Heart left ventricle (tissue), 16 donors: ENCODE measurements around the gene TRIM47. TPM values are rescaled to one million over a fixed set of nuclear protein-coding genes. Genes with fewer than 3 reads are reported as not detected.
A peak's percentile ranks its signal among the peaks of the same experiment; 100 is the strongest.

Experiments
- ATAC-seq, 4 donors: fragments of 200-7000 bp; cut with Tn5 transposase; one replicate each; pipeline ENCODE4 v1.9.1; 2020 to 2022; ENCODE audit warnings: moderate library complexity in 4 of 4, mild to moderate bottlenecking in 3 of 4, moderate number of reproducible peaks in 1 of 4
- DNase-seq, 5 donors: peaks; one replicate each; pipeline ENCODE4 v3.0.0-alpha.2; 2020
- H3K27ac ChIP-seq, 12 donors: fragments of 200-600 bp; sonication (generic) in 4 of 12; one replicate each; pipeline versions ENCODE4 v1.5.0 to v1.8.0; 2016 to 2022; ENCODE audit warnings: mild to moderate bottlenecking in 2 of 12
- H3K27me3 ChIP-seq, 9 donors: fragments of 200-600 bp; sonication (generic) in 2 of 9; one replicate each; pipeline versions ENCODE4 v1.5.1 to v1.8.0; 2016 to 2022; ENCODE audit warnings: mild to moderate bottlenecking in 3 of 9
- H3K36me3 ChIP-seq, 9 donors: fragments of 200-600 bp; sonication (generic) in 2 of 9; one replicate each; pipeline versions ENCODE4 v1.5.0 to v1.8.0; 2018 to 2022; ENCODE audit warnings: mild to moderate bottlenecking in 2 of 9
- H3K4me1 ChIP-seq, 12 donors: fragments of 200-600 bp; sonication (generic) in 4 of 12; one replicate each; pipeline versions ENCODE4 v1.5.0 to v1.8.0; 2016 to 2022; ENCODE audit warnings: mild to moderate bottlenecking in 3 of 12
- H3K4me3 ChIP-seq, 12 donors: fragments of 200-600 bp; sonication (generic) in 4 of 12; one replicate each; pipeline versions ENCODE4 v1.5.0 to v1.8.0; 2017 to 2022; ENCODE audit warnings: mild to moderate bottlenecking in 9 of 12, moderate library complexity in 4 of 12
- H3K9me3 ChIP-seq, 12 donors: fragments of 200-600 bp; sonication (generic) in 4 of 12; one replicate each; pipeline versions ENCODE4 v1.5.0 to v1.8.0; 2016 to 2022; ENCODE audit warnings: mild to moderate bottlenecking in 1 of 12
- POLR2A ChIP-seq, 2 donors: fragments of 450-650 bp; IDR thresholded peaks; one replicate each; pipeline ENCODE4 v1.6.1; 2017; ENCODE audit warnings: antibody characterized with exemption in 2 of 2, mild to moderate bottlenecking in 2 of 2, moderate library complexity in 2 of 2
- WGBS, 4 donors: extraction: QIAGEN DNeasy Blood & Tissue Kit in 2 of 4; methylation state at CpG; one replicate each; pipeline versions ENCODE4 v1.1.5 to v1.1.7; 2013 to 2018; 5-methylcytosine and 5-hydroxymethylcytosine counted together
- intact Hi-C, 10 donors: fragments of 100-400 bp; cut with DNase I; formaldehyde crosslinking; loops; one replicate each; pipeline versions ENCODE4 v1.11.1 to v1.14.2; 2022
- polyA plus RNA-seq, 2 donors: library from polyadenylated mRNA; stranded (reverse); fragments of 200-250 nt; gene quantifications; one replicate each; pipeline ENCODE4 v1.2.3, GENCODE V29; 2013
- total RNA-seq, 9 donors: library from RNA; depleted of rRNA in 2 of 9; stranded (reverse); fragments of >200 nt in 2 of 9; fragmentation: NEBNext Ultra II Directional in 3 of 9; extraction: Animal tissue kit (Norgen Biotek cat#: 25700) in 3 of 9; gene quantifications; one replicate each; pipeline versions ENCODE4 v1.1.0 to v1.2.4, GENCODE V29; 2016 to 2023
- TF ChIP-seq, protein P1 (sequence below), 12 donors: fragments of 200-600 bp; sonication (generic) in 4 of 12; IDR thresholded peaks; one replicate each; pipeline versions ENCODE4 v1.5.0 to v1.8.0; 2018 to 2022; ENCODE audit warnings: antibody characterized with exemption in 12 of 12, mild to moderate bottlenecking in 5 of 12
- donor health status: ischemic (EF 13 %, LVEDD 7.1; RV severe dilation, severe dysfunction).
- donor health status: healthy with polysubstance abuse.
- donor health status: DM: no; HTN: yes; CAD: no.
- donor health status: DM: no; HTN: no; CAD: no.
- donor health status: ischemic (EF 25% LVEDD 6.9; RV normal size, moderate dysfunction).
- donor health status: ischemic (EF 25% LVEDD 5.7; RV mildly dilated, moderate dysfunction).
- donor health status: healthy.
- donor health status: DM: yes; HTN: yes; CAD: no.
- donor health status: ischemic (EF 35%, LVEDD 5.7; RV mildly dilated, moderate dysfunction).
- donor health status: nonischemic (EF 11% LVEDD 7.7; RV severe dilation, severe dysfunction).
- donor health status: DM: yes; HTN: yes; CAD: no.
- donor health status: PGD.
- donor health status: ischemic (EF 29% LVEDD 5.4; RV normal size, mild dysfunction).
- donor health status: nonischemic (EF 23%, LVEDD 6.1; RV moderate dilation, normal function).

The TRIM47 gene
- total and polyA plus RNA-seq, 11 donors, result 20.1 to 53.4 (median 23.3) TPM

DNA sequence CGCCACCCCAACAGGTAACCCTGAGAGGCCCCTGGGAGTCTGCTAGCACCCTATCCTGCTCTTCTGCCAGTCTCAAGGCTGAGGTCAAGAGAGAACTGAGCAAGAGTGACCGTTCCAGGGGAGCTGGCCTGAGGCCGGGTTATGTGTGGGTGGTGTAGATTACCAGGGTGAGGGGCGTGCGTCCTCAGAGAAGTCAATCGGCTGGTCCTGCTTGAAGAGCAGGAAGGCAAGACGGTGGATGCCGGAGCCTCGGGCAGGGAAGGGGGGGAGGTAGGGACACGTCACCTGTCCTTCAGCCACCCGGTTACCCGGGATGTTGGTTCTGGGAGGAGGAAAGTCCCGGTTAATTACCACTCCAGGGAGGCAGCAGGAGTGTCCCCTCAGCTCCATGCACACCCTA lies 21.0 kb upstream of the TRIM47 start:
- Histone ChIP-seq H3K27me3 (no peaks in the 10 kb centered on the region), H3K27ac (no peak overlapping the region), H3K36me3 (peaks cover 0 to 57% (median 52%) of the 10 kb centered on the region in 9 donors), H3K9me3 (no peaks in the 10 kb centered on the region), H3K4me1 (peaks cover 0 to 38% (median 30%) of the 10 kb centered on the region in 12 donors), H3K4me3 (no peak overlapping the region)
- TF ChIP-seq, protein P1, sequence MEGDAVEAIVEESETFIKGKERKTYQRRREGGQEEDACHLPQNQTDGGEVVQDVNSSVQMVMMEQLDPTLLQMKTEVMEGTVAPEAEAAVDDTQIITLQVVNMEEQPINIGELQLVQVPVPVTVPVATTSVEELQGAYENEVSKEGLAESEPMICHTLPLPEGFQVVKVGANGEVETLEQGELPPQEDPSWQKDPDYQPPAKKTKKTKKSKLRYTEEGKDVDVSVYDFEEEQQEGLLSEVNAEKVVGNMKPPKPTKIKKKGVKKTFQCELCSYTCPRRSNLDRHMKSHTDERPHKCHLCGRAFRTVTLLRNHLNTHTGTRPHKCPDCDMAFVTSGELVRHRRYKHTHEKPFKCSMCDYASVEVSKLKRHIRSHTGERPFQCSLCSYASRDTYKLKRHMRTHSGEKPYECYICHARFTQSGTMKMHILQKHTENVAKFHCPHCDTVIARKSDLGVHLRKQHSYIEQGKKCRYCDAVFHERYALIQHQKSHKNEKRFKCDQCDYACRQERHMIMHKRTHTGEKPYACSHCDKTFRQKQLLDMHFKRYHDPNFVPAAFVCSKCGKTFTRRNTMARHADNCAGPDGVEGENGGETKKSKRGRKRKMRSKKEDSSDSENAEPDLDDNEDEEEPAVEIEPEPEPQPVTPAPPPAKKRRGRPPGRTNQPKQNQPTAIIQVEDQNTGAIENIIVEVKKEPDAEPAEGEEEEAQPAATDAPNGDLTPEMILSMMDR (IDR thresholded peaks at IDR 0.05), result no peak
- 89 to 94% (median 90%) methylated on average over 13 of the region's 13 CpGs for WGBS, 4 donors
- no peak for ATAC-seq
- no peak for DNase-seq
- intact Hi-C loops, result loop anchor here in 7 of 10 donors (5.0 to 10.0 kb wide), 6 partner anchors 42 to 135 kb away; partner anchors contain the start of genes WBP2 (in 3 of the 7), GALK1 (in 1 of the 7), UNC13D (in 1 of the 7) and UNK (in 1 of the 7)

DNA sequence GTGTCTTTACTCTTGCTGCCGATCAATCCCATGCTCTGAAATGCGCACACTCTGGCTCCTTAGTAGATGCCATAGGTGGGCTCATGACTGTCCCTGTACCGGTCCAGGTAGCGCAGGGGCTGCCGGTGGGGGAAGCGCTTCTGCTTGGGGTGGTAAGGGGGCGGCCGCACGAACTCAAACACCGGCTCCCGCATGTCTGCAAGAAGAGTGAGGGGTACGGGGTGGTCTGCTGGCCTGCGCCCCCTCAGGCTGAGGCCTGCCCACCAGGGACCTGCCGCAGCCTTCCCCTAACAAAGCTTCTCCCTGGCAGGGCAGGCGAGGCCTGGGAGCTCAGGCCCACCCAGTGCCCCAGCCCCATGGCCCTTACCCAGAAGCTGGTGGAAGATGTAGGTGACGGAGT lies 20.4 kb upstream of the TRIM47 start:
- Histone ChIP-seq H3K36me3 (peaks cover 0 to 57% (median 52%) of the 10 kb centered on the region in 9 donors), H3K27ac (no peak overlapping the region), H3K4me1 (peaks cover 0 to 37% (median 28%) of the 10 kb centered on the region in 12 donors), H3K27me3 (no peaks in the 10 kb centered on the region), H3K9me3 (no peaks in the 10 kb centered on the region), H3K4me3 (no peak overlapping the region)
- ATAC-seq, result no peak
- intact Hi-C loops, result loop anchor here in 7 of 10 donors (5.0 to 10.0 kb wide), 6 partner anchors 41 to 134 kb away; partner anchors contain the start of genes WBP2 (in 3 of the 7), GALK1 (in 1 of the 7), UNC13D (in 1 of the 7) and UNK (in 1 of the 7)
- no peak for TF ChIP-seq POLR2A (IDR thresholded peaks at IDR 0.05)
- TF ChIP-seq, protein P1 (IDR thresholded peaks at IDR 0.05), result no peak
- 92 to 96% (median 95%) methylated on average over 10 to 16 of the region's 16 CpGs for WGBS, 4 donors
- DNase-seq, result no peak

DNA sequence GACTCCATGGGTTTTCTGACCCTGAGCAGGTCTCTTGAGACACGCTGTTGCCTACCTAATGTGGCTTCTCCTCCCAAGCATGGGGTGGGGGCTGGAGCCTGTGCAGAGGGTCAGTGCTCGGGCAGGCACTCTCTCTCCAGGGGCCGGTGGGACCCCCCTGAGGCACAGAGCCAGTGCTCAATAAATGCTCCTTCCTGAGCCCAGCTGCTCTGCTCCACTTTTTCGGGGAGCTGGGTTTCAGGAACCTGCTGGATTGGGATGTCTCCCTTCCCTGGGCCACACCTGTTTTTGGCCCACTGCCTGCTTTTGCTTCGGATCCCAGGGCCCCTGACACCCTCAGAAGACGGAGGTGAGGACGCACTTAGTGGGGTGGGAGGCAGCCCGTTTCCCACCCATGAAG lies 19.7 kb upstream of the TRIM47 start:
- H3K4me3 ChIP-seq, result no peak overlapping the region
- intact Hi-C loops, result loop anchor here in 7 of 10 donors (5.0 to 10.0 kb wide), 6 partner anchors 41 to 133 kb away; partner anchors contain the start of genes WBP2 (in 3 of the 7), GALK1 (in 1 of the 7), UNC13D (in 1 of the 7) and UNK (in 1 of the 7)
- no peak for TF ChIP-seq POLR2A (IDR thresholded peaks at IDR 0.05)

DNA sequence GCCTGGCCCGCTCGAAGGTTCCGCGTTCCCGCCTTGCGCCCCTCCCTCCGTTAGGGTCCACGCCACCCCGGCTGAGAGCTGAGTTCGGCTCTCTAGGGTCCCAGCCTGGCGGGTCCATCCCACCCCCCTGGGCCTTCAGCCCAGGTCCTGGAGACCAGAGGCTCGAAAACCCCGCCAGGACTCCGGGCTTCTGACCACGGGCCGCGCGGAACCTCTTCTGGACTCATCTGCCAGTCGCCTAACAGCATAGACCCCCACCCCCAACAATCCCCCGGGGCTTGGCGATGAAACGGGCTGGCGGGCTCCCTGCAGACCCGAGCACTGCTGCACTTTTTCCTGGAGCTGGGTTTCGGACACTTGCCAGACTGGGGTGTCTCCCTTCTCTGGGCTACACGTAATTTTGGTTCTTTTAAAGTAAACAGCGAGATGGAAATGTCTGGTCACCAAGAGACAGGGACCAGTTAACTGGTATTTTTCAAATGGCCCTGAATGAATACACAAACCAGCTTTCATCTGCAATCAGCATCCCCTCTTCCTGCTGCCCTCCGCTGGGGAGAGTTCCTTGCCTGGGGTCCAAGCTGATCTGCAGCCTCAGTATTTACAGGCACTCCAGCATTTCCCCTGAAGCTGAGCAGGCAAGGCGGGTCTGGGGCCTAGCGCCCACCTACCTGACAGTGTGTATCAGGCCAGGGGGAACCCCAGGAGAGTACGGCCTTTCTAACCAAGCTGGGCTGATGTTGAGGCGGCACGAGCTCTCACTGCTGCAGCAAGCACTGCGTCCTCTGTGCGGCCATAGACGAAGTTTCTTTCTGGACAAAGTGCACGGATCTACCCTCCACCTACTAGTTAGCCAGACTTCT lies 19.0 kb upstream of the TRIM47 start:
- 53 to 68% (median 58%) methylated on average over 23 to 37 of the region's 37 CpGs for WGBS, 4 donors
- H3K27me3 ChIP-seq, result no peaks in the 10 kb centered on the region
- TF ChIP-seq, protein P1 (IDR thresholded peaks at IDR 0.05), result no peak
- TF ChIP-seq POLR2A (IDR thresholded peaks at IDR 0.05), result no peak
- peaks cover 0 to 52% (median 46%) of the 10 kb centered on the region in 9 donors for H3K36me3 ChIP-seq
- peaks cover 0 to 32% (median 24%) of the 10 kb centered on the region in 12 donors for H3K4me1 ChIP-seq
- no peaks in the 10 kb centered on the region for H3K9me3 ChIP-seq
- ATAC-seq (no peak), DNase-seq (peak in 1 of 5 donors; percentile 50)
- peak overlapping the region; percentile 88 to 99 (median 94) for H3K27ac ChIP-seq
- H3K4me3 ChIP-seq, result peak overlapping the region; percentile 48 to 97 (median 80)
- intact Hi-C loops, result loop anchor here in 7 of 10 donors (2.0 to 10.0 kb wide), 7 partner anchors 40 to 133 kb away; partner anchors contain the start of genes WBP2 (in 4 of the 7), GALK1 (in 1 of the 7), UNC13D (in 1 of the 7) and UNK (in 1 of the 7)

More for the DNA sequence above, 19.7 kb upstream of the TRIM47 start:
- DNase-seq (no peak), ATAC-seq (no peak)
- H3K9me3 ChIP-seq, result no peaks in the 10 kb centered on the region
- peaks cover 0 to 55% (median 52%) of the 10 kb centered on the region in 9 donors for H3K36me3 ChIP-seq
- H3K27me3 ChIP-seq, result no peaks in the 10 kb centered on the region
- WGBS, 4 donors, result 85 to 90% (median 89%) methylated on average over 8 of the region's 8 CpGs
- H3K4me1 ChIP-seq, result peaks cover 0 to 32% (median 25%) of the 10 kb centered on the region in 12 donors
- H3K27ac ChIP-seq, result no peak overlapping the region
